Smooth muscle cell of trachea (primary cell): ENCODE measurements around the gene ZBTB24. TPM values are rescaled to one million over a fixed set of nuclear protein-coding genes. Genes with fewer than 3 reads are reported as not detected.

Source experiments
- total RNA-seq: library from RNA; depleted of rRNA; stranded (reverse); fragments of >200 nt; gene quantifications from 2 replicates; pipeline ENCODE4 v1.2.1, GENCODE V29; 2014

The ZBTB24 gene
- 7.0 and 8.6 TPM in 2 replicates for total RNA-seq

DNA sequence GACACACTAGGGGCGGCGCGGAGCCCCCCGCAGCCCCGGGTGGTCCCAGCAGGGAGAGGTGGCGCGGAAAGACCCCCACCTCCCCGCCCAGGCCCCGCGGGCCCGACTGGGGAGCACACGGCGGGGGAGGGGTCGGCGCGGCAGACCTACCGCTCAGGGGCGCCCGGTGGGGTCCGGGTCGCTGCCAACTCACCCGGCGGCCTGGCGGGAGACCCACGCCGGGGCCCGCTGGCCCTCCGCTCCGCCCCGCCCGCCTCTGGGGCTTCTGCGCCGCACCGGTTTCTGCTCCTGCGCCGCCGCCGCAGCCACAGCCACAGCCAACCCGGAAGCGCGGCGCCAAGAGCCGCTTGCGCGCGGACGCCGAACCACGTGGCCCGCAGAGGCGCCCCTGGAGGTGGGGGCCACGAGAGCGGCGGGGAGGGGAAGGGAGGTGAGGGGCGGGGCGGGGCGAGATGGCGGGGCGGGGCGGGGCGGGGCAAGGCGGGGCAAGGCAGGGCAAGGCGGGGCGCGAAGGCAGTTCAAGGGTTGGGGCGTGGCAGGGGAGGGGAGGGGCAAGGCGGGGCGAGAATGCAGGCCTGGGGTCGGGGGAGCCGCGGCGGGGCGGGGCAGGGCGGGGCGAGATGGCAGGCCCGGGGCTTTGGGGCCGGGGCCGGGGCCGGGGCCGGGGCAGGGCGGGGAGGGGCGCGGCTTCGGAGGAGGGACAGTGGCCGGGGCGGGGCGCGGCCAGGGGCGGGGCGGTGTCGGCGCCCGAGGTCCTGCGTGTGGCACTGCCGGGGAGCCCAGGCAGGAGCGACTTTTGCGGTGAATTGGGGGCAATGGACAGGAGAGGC lies at the start of gene ZBTB24:
Gene ZBTB24 (minus strand): TSS at position 315 of the 830 bp plus-strand sequence. CDS start 1,193 bp downstream, outside the sequence.

DNA sequence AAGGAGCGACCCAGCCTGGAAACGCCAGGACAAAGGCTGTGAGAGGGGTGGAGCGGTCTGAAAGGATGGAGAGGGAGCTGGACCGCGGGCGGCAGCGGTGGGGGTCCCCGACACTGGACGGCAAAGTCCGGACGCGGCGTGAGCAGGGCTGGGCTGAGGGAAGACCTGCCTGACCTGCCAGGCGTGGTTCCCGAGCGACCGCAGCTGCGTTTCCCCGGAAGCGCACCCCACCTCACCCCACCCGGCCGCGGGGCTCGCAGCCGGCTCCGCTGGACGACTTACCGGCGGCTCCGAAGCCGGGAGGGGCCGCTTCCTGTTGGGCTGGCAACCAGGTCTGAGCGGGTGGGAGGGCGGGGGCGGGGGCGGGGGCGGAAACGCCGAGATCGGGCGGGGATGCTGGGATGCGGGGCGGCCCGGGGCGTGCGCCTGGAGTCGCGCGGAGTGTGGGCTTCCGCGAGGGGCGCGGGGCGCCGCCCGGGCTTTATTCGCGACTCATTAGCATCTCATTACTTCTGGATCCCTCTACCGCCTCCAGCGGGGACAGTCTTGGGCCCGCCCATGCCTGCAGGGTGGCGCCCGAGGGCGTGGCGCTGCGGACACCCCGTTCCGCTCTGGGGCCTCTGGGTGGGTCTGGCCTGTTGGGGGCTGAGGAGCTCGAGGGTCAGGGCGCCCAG lies 27.4 kb downstream of the ZBTB24 start, which contains the start of gene MICAL1:
Gene MICAL1 (minus strand): TSS at position 336 of the 674 bp plus-strand sequence. CDS start 1,576 bp downstream, outside the sequence.

DNA sequence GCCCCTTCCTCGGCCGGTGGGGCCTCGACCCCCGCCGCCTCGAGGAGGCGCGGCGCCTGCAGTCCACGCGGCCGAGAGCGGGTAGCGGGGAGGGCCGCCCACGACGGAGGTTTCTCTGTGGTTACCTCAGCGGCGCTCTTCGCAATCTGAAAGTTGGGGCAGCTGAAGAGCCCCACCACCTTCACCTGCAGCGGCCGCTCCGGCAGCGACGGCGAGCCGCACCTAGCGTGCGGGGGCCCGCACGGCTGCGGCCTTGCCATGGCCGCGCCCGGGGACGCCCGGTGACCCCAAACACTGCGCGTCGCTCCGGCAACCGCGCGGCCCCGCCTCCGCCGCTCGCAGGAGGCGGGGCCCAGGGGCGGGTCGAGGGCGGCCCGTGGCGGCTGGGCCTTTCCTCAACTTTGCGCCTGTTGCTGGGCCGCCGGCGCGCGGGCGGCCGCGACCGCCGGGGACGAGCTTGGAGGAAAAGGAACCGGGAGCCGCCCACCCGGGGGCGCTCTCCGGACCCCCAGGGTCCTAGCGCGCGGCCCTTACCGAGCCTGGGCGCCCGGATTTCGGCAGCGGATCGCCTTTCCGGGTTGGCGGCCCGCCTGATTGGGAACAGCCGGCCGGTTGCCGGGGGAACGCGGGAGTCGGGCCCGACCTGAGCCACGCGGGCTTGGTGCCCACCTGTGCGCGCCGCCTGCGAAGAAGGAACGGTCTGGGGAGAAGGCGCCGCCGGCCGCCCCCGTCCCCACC lies 42.5 kb downstream of the ZBTB24 start, which contains the start of the genes PPIL6 and SMPD2:
Gene PPIL6 (minus strand): TSS at position 298 of the 738 bp plus-strand sequence. CDS start 38 bp downstream, at position 260.
Gene SMPD2 (plus strand): TSS at position 394 of the 738 bp plus-strand sequence. CDS start 398 bp downstream, outside the sequence.

Other genes with a start within 250 kb of the ZBTB24 start
- gene CD164, start 100.8 kb downstream of the ZBTB24 start, total RNA-seq: 227 and 237 TPM in 2 replicates
- gene PPIL6, start 42.6 kb downstream of the ZBTB24 start, total RNA-seq: 2.2 and 3.8 TPM in 2 replicates
- 6.8 and 8.7 TPM in 2 replicates for gene SMPD2, start 42.5 kb downstream of the ZBTB24 start, total RNA-seq
- 60.5 and 72.6 TPM in 2 replicates for gene MICAL1, start 27.4 kb downstream of the ZBTB24 start, total RNA-seq
- gene AK9, start 208.0 kb upstream of the ZBTB24 start, total RNA-seq: 4.8 and 5.0 TPM in 2 replicates
- gene FIG4, start 208.1 kb upstream of the ZBTB24 start, total RNA-seq: 27.8 and 30.0 TPM in 2 replicates